Activated CD4-positive, alpha-beta T cell treated with anti-CD3 and anti-CD28 coated beads for 1 hour (primary cell): ENCODE measurements around the gene CCDC12.
"Not testable (repeated sequence)": the region's sequence is repeated elsewhere in the genome, so short reads cannot be mapped to it uniquely, and the experiment has no call there.

Experiments used
- DNase-seq: peaks from one replicate; pipeline ENCODE4 v3.0.0-alpha.2; 2020

Gene CCDC12

DNA sequence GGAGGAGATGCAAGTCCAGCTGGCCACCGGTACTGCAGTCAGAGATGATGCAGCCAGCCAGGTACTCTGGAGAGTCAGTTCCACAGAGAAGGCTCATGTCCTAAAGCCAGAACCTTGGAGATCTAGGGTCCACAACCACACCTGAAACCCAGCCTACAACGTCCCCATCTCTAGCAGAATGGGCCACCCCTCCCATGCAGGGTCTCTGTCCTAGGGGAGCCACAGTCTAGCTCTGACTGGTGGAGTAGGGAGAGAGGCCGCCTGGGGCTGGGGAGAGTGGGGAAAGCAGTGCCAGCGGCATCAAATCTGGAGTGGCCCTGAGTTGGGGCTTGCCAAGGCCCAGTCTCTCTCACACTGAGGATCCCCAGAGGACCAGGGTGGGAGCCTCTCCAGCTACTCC lies 55.5 kb downstream of the CCDC12 start:
- no peak for DNase-seq

DNA sequence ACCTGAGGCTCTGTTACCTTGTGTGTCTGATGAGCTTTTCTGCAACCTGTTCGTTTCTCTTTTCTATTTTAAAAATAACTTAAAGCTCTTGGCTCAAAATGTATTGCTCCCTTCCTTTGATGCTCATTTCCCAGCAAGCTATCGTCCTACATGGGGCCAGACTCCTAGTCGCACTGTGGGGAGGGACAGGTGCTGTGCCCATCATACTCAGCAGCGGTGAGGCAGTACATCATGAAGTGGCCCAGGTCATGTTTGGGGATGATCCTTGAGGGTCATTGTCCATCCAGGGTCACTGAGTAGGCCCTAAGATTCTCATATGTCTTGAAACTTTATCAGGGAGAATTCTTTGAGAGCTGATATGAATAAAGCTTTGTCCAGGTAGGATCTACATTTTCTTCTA lies 57.9 kb downstream of the CCDC12 start:
- no peak for DNase-seq

DNA sequence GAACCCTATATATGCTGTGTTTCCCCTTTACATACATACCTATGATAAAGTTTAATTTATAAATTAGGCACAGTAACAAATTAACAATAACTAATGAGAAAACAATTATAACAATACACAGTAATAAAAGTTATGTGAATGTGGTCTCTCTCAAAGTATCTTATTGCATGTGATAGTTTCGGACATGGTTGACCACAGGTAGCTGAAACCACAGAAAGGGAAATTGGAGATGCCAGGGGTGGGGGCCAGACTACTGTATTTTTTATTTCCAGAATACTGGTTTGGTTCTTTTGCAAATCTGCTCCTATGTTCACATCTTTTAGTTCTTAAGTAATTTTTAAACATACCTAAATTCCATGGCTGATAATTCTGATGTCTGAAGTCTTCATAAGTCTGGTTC lies 58.3 kb downstream of the CCDC12 start:
- no peak for DNase-seq

DNA sequence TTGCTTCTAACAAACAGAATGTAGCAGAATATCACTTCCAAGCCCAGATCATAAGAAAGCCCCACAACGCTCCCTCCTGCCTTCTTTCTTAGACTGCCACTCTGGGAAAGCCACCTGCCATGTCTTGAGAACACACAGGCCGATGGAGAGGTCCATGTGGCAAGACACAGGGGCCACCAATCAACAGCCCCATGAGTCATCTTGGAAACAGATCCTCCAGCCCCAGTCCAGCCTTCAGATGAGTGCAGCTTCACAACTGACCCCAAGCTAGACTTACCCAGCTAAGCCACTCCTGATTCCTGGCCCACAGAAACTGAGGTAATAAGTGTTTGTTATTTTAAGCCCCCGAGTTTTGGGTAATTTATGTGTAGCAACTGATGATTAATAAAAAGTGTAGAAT lies 59.3 kb downstream of the CCDC12 start:
- DNase-seq: no peak

DNA sequence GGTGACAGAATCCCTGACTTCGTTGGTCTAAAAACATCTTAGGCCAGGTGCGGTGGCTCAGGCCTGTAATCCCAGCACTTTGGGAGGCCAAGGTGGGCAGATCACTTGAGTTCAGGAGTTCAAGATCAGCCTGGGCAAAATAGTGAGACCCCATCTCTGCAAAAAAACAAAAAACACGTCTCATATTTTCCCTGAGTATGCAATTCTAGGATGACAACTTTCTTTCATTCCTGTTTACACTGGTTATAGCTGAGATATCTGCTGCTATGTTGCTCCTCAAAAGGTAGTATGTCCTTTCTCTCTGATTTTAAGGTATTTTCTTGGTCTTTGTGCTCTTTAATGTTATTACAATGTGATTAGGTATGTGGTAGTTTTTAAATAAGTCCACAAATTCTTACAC lies 59.7 kb downstream of the CCDC12 start:
- no peak for DNase-seq

DNA sequence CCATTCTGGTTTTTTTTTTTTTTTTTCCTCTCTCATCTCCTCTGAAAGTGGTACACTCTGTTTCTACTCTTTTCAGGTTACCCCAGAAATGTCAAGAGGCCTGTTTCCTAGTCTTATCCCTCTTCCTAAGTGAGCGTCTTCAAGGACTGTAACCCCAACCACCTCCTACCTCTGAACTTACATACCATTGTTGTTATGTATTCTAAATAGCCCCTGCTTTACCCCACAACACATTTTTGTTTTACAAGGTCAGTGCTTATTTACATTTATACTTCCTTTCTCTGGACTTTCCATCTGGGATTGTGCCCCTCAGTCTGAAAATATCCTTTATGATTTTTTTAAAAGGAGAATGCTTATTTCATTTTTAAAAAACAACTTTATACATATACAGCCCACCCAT lies 60.3 kb downstream of the CCDC12 start:
- DNase-seq: no peak

DNA sequence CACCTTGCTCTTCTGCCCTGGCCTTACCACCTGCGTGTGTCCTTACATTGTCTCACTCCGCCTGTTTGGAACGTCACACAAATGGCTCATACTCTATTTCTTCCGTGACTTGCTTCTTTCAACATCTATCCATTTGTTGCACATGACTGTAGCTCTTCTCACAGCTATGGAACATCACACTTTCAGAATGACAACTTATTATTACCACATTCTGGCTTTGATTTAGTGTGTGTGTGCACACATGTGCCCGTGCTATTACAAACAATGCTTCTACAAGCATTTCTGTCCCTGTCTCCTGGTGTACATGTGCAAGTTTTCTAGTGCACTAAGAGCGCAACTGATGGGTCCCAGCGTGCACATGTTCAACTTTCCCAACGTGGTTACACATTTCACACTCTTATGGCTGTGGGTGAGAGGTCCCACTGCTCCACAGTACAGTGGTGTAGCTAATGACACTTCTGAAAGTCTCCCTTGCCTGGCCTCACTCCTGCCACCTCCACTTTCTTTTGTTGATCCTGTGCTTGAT lies 61.2 kb downstream of the CCDC12 start:
- no peak for DNase-seq

DNA sequence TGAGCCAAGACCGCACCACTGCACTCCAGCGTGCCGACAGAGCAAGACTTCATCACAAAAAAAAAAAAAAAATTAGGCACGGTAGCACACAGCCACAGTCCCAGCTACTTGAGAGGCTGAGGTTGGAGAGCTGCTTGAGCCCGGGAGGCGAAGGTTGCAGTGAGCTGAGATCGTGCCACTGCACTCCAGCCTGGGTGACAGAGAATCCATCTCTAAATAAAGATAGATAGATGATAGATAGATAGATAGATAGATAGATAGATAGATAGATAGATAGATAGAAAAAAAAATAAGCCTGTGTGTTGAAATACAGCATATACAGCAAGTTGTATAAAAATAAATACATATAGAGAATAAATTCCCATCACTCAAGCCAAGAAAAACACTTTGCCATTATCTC lies 61.7 kb downstream of the CCDC12 start:
- no peak for DNase-seq

DNA sequence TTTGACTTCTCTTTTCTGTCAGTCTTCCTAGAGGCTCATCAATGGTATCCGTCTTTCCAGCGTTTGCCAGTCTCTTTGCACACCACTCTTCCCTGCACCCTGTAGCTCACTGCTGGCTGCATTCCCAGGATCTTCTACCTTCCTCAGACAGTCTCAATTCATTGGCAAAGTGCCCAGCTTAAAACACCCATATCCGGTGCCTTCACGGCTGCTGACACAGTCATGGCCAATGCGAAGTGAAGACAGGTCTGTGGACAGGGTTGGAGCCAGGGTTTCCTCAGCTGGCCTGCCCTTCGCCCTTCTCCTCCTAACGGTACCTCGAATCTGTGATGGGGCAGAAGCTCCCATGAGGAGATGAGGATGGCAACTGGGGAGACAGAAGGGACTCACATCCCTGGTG lies 62.9 kb downstream of the CCDC12 start:
- DNase-seq: no peak

DNA sequence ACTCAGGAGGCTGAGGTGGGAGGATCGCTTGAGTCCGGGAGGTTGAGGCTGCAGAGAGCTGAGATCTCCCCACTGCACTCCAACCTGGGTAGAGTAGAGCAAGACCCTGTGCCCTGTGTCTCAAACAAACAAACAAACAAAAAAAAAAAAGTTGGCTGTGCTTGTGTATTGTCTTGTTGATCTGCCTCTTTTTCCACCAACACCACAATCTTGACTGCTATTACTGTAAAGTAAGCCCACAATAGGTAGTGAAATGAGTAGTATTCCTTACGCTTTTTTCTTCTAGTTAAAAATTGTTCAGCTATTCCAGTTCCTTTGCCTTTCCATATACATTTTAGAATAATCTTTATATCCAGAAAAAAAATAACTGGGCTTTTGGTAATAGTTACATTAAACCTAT lies 63.6 kb downstream of the CCDC12 start:
- DNase-seq: no peak

DNA sequence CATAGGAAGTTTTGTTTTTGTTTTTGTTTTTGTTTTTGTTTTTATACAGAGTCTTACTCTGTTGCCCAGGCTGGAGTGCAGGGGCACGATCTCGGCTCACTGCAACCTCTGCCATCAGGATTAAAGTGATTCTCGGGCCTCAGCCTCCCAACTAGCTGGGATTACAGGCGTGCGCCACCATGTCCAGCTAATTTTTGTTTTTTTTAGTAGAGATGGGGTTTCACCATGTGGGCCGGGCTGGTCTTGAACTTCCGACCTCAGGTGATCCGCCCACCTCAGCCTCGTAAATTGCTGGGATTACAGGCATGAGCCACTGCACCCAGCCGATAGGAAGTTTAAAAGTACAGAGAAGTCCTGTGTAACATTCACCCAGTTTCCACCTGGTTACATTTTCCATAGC lies 65.6 kb downstream of the CCDC12 start:
- not testable (repeated sequence) for DNase-seq

DNA sequence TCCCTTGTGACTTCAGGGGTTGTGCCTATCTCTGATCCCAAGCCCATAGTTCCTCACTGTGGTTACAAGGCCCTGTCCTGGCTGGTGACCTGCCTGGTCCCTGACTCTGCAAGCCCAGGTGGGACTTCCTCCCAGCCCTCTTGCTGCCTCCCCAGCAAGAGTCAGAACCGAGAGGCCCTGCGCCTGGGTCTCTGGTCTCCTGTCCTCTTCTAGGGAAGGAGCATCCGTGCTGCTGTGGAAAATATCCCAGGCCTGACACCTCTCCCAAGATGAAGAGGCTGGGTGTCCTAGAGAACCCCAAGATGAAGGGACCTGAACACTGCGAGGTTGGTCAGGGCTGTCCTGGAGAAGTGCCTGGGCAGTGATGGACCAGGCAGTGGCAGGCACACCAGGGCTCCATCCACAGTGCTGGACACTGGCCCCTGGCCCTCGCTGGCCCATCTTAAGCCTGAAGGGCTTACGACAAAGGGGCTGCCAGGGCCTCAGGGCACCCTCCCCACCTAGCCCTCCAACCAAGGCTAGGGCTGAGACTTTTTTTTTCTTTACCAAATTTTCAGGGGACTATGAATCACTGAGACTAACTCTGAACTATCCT lies 66.3 kb downstream of the CCDC12 start:
- no peak for DNase-seq

DNA sequence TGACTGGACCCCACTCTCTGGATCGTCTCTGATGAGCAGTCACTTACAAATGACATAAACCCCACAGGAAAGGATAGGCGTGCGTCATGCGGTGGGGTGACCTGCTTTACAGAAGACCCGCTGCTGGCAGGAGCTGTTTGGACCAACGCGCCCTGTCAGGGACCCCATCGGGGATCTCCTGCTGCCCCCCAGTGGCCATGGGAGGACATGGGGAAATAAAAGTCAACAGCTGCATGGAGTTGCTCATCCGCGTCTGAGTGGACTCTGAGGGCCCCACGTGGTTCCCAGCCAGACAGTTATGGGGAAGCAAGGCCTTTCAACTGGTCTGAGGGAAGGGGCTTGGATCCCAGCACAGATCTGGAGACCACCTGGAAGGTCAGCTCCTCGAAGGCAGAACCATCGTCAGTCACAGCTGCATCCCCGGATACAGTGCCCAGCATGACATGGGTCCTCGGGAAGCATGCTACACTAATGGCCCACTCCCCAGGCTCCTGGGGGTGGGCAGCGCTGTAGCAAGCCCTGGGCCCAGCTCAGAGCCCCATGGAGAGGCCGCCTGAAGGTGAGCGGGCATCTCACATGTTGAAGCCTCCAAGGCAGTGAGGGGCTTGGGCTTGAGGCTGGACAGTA lies 66.9 kb downstream of the CCDC12 start:
- peak; percentile 62 for DNase-seq

DNA sequence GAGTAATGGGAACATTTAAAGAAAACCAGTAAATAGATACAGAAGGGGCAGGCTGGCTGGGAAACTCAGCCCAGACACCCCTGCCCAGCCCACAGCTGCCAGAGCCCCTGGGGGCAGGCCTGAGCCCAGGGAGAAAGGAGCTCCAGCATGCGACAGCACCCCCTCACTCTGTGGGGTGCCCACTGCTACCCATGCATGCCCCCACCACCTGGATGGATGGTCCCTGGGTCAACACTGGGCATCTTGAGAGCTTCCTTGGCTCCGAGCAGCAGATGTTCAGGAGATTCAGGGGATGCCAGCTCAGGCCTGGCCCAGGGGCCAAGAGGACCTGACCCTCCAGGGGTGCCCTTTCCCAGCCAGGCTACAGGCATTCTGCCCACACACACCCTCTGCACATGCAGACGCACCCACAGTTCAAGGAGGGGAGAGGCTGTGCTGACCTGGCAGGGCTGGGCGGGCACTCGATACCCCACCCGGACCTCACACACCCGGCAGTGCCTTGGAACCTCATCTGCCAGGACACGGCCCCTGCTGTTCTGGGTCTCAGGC lies 67.5 kb downstream of the CCDC12 start:
- no peak for DNase-seq

DNA sequence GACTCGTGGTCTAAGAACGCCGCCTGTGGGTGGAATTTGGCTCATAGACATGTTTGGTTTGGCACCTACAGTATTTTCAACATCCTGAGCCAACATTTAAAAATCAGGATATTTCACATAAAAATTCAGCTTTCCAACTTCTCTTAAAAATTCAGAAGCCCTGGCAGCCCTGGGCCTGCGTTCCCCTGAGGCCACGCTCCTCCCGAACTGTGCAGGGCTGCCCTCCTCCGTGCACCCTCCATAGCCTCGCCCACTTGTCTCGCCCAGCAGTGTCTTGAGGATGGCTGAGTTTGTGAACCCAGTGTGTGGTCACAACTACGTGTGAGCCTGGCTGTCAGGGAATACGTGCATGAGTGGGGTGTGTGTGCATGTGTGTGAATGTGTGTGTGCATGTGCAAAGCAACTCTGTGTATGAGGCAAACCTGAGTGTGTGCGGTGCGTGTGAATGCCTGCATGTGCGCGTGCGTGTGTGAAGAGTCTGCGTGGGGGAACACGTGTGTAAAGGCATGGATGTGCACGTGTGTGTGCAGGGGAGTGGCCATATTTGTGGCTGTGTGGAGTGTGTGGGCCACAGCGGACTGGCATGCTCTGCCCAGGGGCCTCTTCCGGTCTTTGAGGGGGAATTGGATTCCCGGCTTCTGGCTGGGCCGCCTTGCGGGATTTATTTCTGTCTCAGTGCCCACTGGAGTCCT lies 68.1 kb downstream of the CCDC12 start:
- no peak for DNase-seq

DNA sequence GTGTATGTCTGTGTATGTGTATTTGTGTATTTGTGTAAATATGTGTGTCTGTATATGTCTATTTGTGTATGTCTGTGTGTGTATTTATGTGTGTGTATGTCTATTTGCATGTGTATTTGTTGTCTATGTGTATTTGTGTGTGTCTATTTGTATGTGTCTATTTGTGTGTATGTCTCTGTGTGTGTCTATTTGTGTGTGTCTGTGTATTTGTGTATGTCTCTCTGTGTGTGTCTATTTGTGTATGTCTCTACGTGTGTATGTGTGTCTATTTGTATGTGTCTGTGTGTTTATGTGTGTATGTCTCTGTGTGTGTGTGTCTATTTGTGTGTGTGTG lies 68.6 kb downstream of the CCDC12 start:
- no peak for DNase-seq

DNA sequence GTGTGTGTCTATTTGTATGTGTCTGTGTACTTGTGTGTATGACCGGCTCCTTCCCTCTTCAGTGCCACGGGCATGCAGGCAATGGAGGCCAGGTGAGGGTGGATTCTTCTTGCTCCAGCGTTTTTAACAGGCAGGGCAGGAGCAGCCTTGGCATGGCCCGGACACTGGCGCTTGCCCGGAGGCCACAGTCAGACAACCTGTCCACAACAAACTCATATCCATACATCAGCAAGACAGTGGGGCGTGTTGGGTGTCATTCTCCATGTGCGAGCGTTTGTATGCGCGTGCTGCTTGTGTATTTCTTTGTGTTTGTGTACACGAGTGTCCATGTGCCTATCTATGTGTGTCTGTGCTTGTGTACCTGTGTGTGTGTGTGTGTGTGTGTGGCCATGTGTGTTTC lies 69.3 kb downstream of the CCDC12 start:
- DNase-seq: no peak

DNA sequence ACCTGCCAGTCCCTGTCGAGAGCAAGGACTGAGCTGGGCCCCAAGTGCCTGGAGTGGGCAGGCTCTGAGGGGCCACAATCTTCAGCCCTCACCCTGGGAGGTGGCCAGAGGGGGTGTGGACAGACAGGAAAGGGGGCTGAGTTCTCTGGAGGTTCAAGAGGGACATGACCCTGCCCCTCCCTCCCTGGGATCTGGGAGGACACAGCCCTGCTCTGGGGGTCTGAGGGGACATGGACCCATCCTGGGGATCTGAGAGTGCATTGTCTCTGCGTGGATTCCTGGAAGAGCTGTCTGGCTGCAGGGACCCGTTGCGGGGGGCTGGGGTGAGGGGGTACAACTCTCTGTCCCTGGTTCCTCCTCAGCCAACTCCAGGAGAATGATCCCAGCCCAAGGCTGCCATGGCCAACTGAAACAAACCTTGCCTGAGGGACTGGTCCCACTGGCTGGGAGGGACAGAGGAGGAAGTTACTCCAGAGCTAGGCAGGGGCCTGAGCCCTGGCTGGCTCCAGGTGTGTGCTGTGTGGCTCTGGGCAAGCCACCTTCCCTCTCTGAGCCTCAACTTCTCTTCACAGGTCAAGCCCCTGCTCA lies 70.0 kb downstream of the CCDC12 start:
- DNase-seq: no peak

DNA sequence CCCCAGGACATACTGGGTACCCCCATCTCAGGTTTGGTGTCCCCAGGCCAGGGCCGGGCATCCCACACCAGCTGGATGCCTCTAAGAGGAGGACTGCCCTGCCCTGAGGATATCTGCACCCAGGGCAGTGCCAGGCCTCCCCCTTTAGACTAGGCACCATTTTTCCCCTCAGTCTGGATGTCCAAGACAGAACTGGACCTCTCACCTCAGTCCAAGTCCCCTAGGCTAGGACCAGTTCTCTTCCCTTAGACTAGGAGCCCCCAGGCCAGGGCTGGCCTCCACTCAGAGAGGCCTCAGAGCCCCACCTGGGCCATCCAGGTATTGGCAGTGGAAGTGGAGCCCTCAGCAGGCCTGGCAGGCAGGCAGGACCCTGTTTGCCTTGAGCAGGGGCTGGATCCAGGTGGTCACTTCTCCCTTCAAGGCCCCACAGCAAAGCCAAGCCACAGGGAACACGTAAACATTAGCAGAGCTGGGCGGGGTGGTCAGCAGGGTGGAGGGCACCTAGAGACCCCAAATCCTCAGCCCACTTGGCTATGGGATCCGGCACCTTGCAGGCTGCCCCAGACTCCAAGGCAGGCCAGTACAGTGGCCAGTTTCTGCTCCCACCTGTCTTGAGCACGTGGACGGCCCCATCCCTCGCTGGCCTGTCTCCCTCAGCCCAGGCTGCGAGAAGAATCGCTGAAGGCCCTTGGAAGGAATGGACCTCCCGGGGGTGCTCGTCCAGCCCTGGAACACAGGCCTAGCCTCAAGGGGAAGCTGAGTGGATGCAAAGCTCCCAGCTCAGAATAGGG lies 70.7 kb downstream of the CCDC12 start:
- no peak for DNase-seq

DNA sequence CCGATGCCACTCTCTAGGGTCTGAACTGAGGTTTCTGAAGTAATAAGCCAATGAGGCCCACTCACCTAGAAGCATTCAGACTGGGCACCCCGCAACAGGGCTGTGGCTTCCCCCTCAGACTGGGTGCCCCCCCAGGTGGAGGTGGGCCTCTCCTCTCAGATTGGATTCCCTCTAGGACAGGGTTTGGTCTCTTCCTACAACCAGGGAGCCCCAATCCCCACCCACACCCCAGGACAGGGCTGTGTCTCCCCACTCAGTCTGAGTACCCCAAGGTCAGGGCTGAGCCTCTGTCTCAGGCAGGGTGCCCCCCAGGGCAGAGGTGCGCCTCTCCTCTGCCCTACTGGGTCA lies 71.4 kb downstream of the CCDC12 start:
- DNase-seq: no peak

DNA sequence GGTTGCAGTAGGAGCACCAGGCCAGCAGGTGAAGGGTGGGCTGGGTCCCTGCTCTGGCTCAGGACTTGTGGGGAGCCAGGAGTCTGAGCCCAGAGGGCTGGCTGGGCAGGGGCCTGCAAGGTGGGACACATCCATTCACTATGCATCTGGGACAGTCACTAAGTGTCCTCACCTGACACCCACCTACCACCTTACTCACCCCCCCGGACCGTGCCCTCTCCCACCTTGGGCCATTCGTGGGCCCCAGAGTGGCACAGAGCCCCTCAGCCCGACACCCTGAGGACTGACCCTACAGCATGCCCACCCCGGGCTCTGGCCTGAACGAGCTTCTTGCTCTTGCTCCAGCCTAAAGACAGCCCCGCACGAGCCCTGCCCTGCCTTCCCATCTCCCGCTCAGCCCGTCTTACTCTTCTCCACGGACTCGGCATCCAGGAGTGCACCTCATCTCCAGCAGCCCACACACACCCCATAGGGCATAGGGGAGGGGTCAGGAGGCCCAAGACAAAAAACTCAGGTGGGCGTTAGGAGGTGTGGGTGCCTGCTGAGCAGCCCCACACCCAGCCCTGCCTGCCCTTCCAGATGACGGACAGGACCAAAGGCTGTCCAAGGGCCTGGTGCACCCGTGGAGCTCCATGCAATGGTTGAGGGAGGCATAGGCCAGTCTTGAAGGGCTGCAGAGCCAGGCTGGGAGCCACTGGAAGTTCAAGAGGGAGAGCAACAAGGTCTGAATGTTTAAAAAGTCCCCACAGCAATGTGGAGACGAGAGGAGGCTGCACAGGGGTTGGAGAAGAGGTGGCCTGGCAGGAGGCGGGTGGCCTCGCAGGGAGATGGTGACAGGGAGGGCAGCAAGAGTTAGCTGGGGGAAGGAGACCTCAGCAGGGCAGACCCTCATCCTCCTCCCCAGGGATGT lies 72.0 kb downstream of the CCDC12 start:
- no peak for DNase-seq
